COR-L47 (cell line): ENCODE data around the gene INPP4B.
"Not testable (repeated sequence)": the region's sequence is repeated elsewhere in the genome, so short reads cannot be mapped to it uniquely, and the experiment has no call there.

Source experiments
- DNase-seq: peaks from one replicate; lab custom pipeline; 2025; lab: John Stamatoyannopoulos, UW

The INPP4B gene

GRCh38 chr4:142540483-142540804, 305.7 kb downstream of the INPP4B start:
- no peak for DNase-seq

- no peak for DNase-seq
Measured at GRCh38 chr4:142539796-142540482, 306.2 kb downstream of the INPP4B start.

DNA sequence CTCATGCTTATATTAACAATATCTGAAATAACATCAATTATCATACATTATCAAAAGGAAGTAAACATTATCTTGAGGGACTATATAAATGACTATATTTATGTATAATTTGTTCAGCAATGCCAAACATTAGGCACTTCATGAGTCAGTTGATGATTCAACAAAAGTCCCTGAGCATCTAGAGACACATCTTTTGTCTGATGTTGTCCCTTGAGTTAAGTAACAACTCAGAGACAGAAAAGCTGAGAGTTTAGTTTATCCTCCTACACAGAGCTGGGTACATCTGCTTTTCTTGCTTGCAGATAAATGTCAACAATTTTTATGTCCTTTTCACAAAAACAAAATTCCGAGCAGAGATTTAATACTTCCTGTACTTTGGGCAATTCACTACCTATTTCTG, 311.1 kb downstream of the INPP4B start:
- no peak for DNase-seq

- no peak for DNase-seq
Measured at GRCh38 chr4:142532054-142532453, 314.0 kb downstream of the INPP4B start.

DNA sequence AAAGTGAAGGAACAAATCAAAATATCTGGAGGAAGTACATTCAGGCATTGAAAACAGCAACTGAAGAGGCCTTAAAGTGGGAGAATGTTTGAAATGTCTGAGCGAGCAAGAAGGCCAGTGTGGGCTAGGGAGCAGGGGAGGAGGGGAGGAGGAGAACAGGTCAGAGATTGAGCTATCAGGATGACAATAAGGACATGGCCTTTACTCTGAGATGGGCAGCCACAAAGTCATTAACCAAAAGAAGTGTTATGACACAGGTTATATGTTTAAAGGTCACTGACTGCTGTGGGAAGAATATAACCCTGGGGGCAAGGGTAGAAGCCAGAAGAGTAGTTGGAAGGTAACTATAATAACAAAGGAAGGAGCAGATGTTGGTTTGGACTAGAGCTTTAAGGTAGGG, 315.4 kb downstream of the INPP4B start:
- DNase-seq, result no peak

GRCh38 chr4:142528433-142528832, 317.7 kb downstream of the INPP4B start:
- no peak for DNase-seq

DNA sequence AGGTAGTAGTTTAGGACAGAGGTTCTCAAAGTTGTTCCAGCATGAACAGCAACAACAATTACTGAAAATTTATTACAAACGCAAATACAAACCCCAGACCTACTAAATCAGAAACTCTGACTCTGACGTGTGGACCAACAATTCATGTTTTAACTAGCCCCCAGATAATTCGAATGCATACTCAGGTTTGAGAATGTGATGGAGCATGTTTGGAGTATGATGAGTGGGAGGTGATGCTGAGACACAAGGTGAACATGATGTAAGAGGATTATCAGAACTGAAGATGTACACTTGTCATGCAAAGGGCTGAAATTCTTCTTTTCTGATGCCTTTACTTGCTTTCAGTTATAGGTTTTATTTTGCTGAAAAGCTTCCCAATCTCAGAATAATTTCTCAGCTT, 323.0 kb downstream of the INPP4B start:
- DNase-seq, result no peak

DNA sequence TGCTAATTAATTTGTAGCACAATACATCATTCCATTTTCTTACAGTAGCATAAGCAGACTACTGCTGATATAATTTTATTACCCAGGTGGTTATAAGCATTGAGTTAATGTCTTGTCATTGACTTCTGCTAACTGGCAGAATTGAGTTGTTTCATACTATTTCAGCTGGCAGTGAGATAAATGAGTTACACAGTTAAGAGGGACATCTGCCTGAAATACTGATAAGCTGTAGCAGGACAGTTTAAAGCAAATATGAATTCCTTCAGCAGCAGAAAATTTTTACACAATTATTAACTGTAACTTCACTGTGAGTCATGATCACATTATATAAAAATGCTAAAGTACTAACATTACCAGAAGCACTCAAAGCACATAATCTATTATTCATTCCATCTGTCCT, 326.8 kb downstream of the INPP4B start:
- no peak for DNase-seq

- DNase-seq, result no peak
Measured at GRCh38 chr4:142516686-142517526, 329.2 kb downstream of the INPP4B start.

DNA sequence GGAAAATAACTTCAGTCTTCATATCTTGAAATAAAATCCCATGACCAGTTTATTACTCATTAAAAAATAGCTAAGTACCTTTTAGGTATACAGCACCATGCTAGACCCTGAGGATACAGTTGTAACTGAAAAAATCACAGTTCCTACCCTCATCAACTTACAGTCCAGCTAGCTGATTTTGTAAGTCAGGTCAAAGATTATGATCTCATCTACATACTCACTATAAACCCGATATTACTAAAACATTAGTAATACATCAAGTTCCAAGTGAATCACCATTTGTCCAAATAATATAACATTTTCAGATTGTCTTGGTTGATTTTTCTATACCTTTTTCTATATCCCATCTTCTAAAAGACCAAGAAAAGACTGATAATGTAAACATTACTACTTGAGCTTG, 333.9 kb downstream of the INPP4B start:
- no peak for DNase-seq

GRCh38 chr4:142509881-142510280, 336.2 kb downstream of the INPP4B start:
- DNase-seq, result no peak

DNA sequence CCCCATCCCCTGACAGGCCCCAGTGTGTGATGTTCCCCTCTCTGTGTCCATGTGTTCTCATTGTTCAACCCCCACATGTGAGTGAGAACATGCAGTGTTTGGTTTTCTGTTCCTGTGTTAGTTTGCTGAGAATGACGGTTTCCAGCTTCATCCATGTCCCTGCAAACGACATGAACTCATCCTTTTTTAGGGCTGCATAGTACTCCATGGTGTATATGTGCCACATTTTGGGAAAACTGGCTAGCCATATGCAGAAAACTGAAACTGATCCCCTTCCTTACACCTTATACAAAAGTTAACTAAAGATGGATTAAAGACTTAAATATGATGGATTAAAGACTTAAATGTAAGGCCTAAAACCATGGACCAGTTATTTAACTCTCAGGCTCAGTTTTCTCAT, 336.7 kb downstream of the INPP4B start:
- DNase-seq, result not testable (repeated sequence)

DNA sequence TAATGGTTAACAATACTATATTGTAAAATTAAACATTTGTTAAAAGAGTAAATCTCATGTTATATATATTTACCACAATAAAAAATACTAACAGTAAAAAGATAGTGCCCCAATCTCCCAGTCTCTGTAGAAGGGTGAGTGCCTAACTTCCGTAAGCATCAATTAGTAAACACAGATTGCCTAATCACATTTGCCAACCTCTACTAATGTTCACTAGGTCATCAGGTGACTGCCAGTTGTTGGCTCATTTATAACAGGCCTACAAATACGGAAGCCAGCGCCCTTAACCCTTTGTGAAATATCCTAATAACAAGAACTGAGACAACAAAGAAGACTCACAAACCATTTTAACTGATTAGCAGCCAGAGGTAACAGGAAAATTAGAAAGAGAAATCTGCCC, 345.1 kb downstream of the INPP4B start:
- DNase-seq, result no peak

- DNase-seq, result no peak
Measured at GRCh38 chr4:142497606-142498005, 348.5 kb downstream of the INPP4B start.

GRCh38 chr4:142493255-142494110, 352.6 kb downstream of the INPP4B start:
- no peak for DNase-seq

- DNase-seq, result no peak
Measured at GRCh38 chr4:142485452-142485851, 360.6 kb downstream of the INPP4B start.

- DNase-seq, result no peak
Measured at GRCh38 chr4:142480244-142480643, 365.9 kb downstream of the INPP4B start.

- no peak for DNase-seq
Measured at GRCh38 chr4:142475663-142476062, 370.4 kb downstream of the INPP4B start.

DNA sequence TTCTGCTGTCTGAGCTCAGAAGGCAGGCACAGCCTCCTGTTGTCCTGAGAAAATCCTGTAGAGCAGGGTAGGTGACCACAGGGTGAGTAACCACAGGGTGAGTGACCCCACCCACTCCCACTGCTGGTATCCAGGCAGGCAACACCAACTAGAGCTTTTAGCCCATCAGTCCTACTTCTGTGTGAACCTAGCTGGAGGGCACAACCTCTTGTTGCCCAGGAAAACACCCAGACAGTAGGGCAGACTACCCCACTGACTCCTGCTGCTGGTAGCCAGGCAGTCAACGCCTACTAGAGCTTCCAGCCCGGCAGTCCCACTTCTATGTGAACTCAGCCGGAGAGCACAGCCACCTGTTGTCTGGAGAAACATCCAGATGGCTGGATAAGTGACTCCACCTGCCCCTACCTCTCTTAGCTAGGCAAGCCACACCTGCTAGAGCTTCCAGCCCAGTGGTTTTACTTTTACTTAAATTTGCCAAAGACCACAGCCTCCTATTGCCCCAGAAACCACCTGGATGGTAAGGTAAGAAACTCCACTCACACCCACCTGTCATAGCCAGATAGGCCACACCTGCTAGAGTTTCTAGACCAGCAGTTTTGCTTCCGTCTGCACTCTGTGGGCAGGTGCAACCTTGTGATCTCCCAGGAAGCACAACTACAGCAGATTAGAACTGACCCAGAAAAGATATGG, 371.6 kb downstream of the INPP4B start:
- no peak for DNase-seq

- DNase-seq, result no peak
Measured at GRCh38 chr4:142473960-142474338, 372.2 kb downstream of the INPP4B start.

DNA sequence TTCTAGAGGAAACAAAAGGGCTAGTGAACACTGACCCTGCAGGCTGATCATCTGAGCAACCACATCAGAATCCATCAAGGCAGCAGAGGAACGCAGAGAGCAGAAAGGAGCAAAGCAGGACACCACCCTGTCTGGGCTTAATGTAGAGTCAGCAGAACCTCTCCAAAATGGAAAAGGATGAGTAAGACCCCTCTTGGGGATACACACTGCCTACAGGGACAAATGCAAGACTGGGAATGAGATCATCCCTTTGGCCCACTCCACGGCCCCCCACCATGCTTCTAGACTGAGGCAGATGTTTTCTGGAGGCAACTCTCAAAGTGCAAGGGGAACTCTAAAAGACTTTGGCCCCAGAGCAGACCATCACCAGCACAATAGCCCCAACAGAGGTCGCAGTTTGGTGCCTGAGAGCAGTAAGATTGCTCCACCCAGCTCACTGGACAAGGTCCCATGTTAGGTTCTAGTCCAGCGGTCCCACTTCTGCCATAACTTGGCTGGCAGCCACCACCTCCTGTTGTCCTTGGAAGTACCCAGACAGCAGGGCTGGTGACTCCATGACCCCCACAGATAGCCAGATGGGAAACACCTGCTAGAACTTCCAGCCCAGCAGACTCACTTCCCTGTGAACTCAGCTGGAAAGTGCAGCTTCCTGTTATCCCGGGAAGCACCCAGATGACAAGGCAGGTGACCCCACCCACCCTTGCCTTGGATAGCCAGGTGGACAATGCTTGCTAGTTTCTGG, 372.7 kb downstream of the INPP4B start:
- peak; percentile 40 for DNase-seq
